B cell (primary cell): ENCODE measurements around the gene PSG5.
"Not testable (repeated sequence)": the region's sequence is repeated elsewhere in the genome, so short reads cannot be mapped to it uniquely, and the experiment has no call there.

ENCODE experiments used
- CTCF ChIP-seq: fragments of 200-600 bp; IDR thresholded peaks from one replicate; pipeline ENCODE4 v1.8.0; 2022; ENCODE audit warnings: antibody characterized with exemption, mild to moderate bottlenecking
- EZH2 ChIP-seq: IDR thresholded peaks from 2 replicates; pipeline ENCODE4 v1.6.1; 2012; ENCODE audit warnings: borderline replicate concordance, low read depth, mild to moderate bottlenecking, moderate library complexity, low read length; ENCODE audit not compliant: insufficient read depth, poor library complexity, severe bottlenecking

- TF ChIP-seq CTCF, EZH2: not testable (repeated sequence)
Measured at GRCh38 chr19:43141763-43142162, 44.6 kb downstream of the PSG5 start.
